ENCODE data around the gene MCOLN3.
"Not testable (repeated sequence)": the region's sequence is repeated elsewhere in the genome, so short reads cannot be mapped to it uniquely, and the experiment has no call there.

MCOLN3 gene

GRCh38 chr1:84991097-84991920 lies 57.0 kb downstream of the MCOLN3 start:
- no peak for DNase-seq (ENCODE audit: low spot score)

- no peak for DNase-seq (ENCODE audit: low spot score)
Measured at GRCh38 chr1:84988588-84988987, 59.7 kb downstream of the MCOLN3 start.

GRCh38 chr1:84986561-84986960 lies 61.7 kb downstream of the MCOLN3 start:
- DNase-seq (ENCODE audit: low spot score): not testable (repeated sequence)

- no peak for DNase-seq (ENCODE audit: low spot score)
Measured at GRCh38 chr1:84985365-84985764, 62.9 kb downstream of the MCOLN3 start.

- DNase-seq (ENCODE audit: low spot score): no peak
Measured at GRCh38 chr1:84982395-84982794, 65.9 kb downstream of the MCOLN3 start.

GRCh38 chr1:84975035-84975434 lies 73.3 kb downstream of the MCOLN3 start:
- DNase-seq (ENCODE audit: low spot score): no peak

- no peak for DNase-seq (ENCODE audit: low spot score)
Measured at GRCh38 chr1:84973498-84974334, 74.6 kb downstream of the MCOLN3 start.

GRCh38 chr1:84972377-84972987 lies 75.8 kb downstream of the MCOLN3 start:
- no peak for DNase-seq (ENCODE audit: low spot score)

- no peak for DNase-seq (ENCODE audit: low spot score)
Measured at GRCh38 chr1:84971957-84972356, 76.3 kb downstream of the MCOLN3 start.

GRCh38 chr1:84969489-84970250 lies 78.6 kb downstream of the MCOLN3 start:
- DNase-seq (ENCODE audit: low spot score): no peak

GRCh38 chr1:84968865-84969264 lies 79.4 kb downstream of the MCOLN3 start:
- DNase-seq (ENCODE audit: low spot score): no peak

GRCh38 chr1:84968101-84968500 lies 80.2 kb downstream of the MCOLN3 start:
- DNase-seq (ENCODE audit: low spot score): no peak
